Central memory CD8-positive, alpha-beta T cell (primary cell): Measurements from ENCODE around the gene NTRK3.

Source experiments
- ATAC-seq: fragments of 150-1000 bp; cut with Tn5 transposase; replicated peaks from 2 replicates; pipeline ENCODE4 v1.10.0; 2022; ENCODE audit warnings: mild to moderate bottlenecking, moderate FRiP score, moderate number of reproducible peaks; ENCODE audit not compliant: poor library complexity, severe bottlenecking; ENCODE audit errors: extremely low read depth
- DNase-seq, 2 donors: peaks; one replicate each; pipeline ENCODE4 v3.0.0; 2021; ENCODE audit warnings: low spot score in 2 of 2
- H3K27ac Mint-ChIP-seq: one replicate; pipeline ENCODE4 v1.8.0; 2022; ENCODE audit warnings: low read depth, mild to moderate bottlenecking, moderate library complexity, mixed read lengths
- H3K27me3 Mint-ChIP-seq: one replicate; pipeline ENCODE4 v1.8.0; 2022; ENCODE audit warnings: mixed read lengths
- H3K36me3 Mint-ChIP-seq: one replicate; pipeline ENCODE4 v1.8.0; 2022; ENCODE audit warnings: mild to moderate bottlenecking, moderate library complexity, mixed read lengths; ENCODE audit not compliant: insufficient read depth
- H3K4me1 Mint-ChIP-seq: one replicate; pipeline ENCODE4 v1.8.0; 2022; ENCODE audit warnings: mixed read lengths
- H3K4me3 Mint-ChIP-seq: one replicate; pipeline ENCODE4 v1.8.0; 2022; ENCODE audit warnings: mild to moderate bottlenecking, moderate library complexity, mixed read lengths
- H3K9me3 Mint-ChIP-seq: one replicate; pipeline ENCODE4 v1.8.0; 2022; ENCODE audit warnings: mixed read lengths

NTRK3 gene

GRCh38 chr15:88066636-88067330 lies 189.8 kb downstream of the NTRK3 start:
- no peak overlapping the region for H3K27ac Mint-ChIP-seq
- H3K9me3 Mint-ChIP-seq = no peaks in the 10 kb centered on the region
- ATAC-seq (no peak), DNase-seq (no peak)
- H3K4me3 Mint-ChIP-seq = no peak overlapping the region
- no peaks in the 10 kb centered on the region for H3K36me3 Mint-ChIP-seq
- no peaks in the 10 kb centered on the region for H3K27me3 Mint-ChIP-seq
- no peaks in the 10 kb centered on the region for H3K4me1 Mint-ChIP-seq

- no peaks in the 10 kb centered on the region for H3K27me3 Mint-ChIP-seq
- no peaks in the 10 kb centered on the region for H3K9me3 Mint-ChIP-seq
- H3K27ac Mint-ChIP-seq = no peak overlapping the region
- H3K4me3 Mint-ChIP-seq = no peak overlapping the region
- peaks cover 2% of the 10 kb centered on the region for H3K36me3 Mint-ChIP-seq
- ATAC-seq (no peak), DNase-seq (no peak)
- H3K4me1 Mint-ChIP-seq = no peaks in the 10 kb centered on the region
These were observed 195.1 kb downstream of the NTRK3 start for GRCh38 chr15:88061452-88061851.

- no peak overlapping the region for H3K4me3 Mint-ChIP-seq
- no peaks in the 10 kb centered on the region for H3K27me3 Mint-ChIP-seq
- peaks cover 2% of the 10 kb centered on the region for H3K36me3 Mint-ChIP-seq
- H3K9me3 Mint-ChIP-seq = no peaks in the 10 kb centered on the region
- DNase-seq (no peak), ATAC-seq (no peak)
- no peaks in the 10 kb centered on the region for H3K4me1 Mint-ChIP-seq
- no peak overlapping the region for H3K27ac Mint-ChIP-seq
These were observed 196.2 kb downstream of the NTRK3 start for GRCh38 chr15:88060383-88060782.

- Mint-ChIP-seq H3K27me3 (no peaks in the 10 kb centered on the region), H3K4me3 (no peak overlapping the region), H3K9me3 (no peaks in the 10 kb centered on the region), H3K36me3 (peaks cover 2% of the 10 kb centered on the region), H3K4me1 (no peaks in the 10 kb centered on the region), H3K27ac (no peak overlapping the region)
- DNase-seq (no peak), ATAC-seq (no peak)
These were observed 198.7 kb downstream of the NTRK3 start for GRCh38 chr15:88057836-88058235.

GRCh38 chr15:88049506-88049905 lies 207.0 kb downstream of the NTRK3 start:
- no peaks in the 10 kb centered on the region for H3K36me3 Mint-ChIP-seq
- no peaks in the 10 kb centered on the region for H3K9me3 Mint-ChIP-seq
- no peaks in the 10 kb centered on the region for H3K4me1 Mint-ChIP-seq
- H3K27me3 Mint-ChIP-seq = peaks cover 10% of the 10 kb centered on the region
- ATAC-seq (no peak), DNase-seq (no peak)
- H3K27ac Mint-ChIP-seq = no peak overlapping the region
- no peak overlapping the region for H3K4me3 Mint-ChIP-seq

GRCh38 chr15:88048755-88049154 lies 207.8 kb downstream of the NTRK3 start:
- Mint-ChIP-seq H3K36me3 (no peaks in the 10 kb centered on the region), H3K4me1 (no peaks in the 10 kb centered on the region), H3K9me3 (no peaks in the 10 kb centered on the region), H3K27me3 (peaks cover 10% of the 10 kb centered on the region), H3K27ac (no peak overlapping the region), H3K4me3 (no peak overlapping the region)
- ATAC-seq = no peak
- no peak for DNase-seq

GRCh38 chr15:88048237-88048636 lies 208.3 kb downstream of the NTRK3 start:
- Mint-ChIP-seq H3K27me3 (peaks cover 10% of the 10 kb centered on the region), H3K9me3 (no peaks in the 10 kb centered on the region)
- no peak for ATAC-seq

GRCh38 chr15:88046576-88047129 lies 209.9 kb downstream of the NTRK3 start:
- ATAC-seq (no peak), DNase-seq (no peak)
- Mint-ChIP-seq H3K36me3 (no peaks in the 10 kb centered on the region), H3K27ac (no peak overlapping the region), H3K4me3 (no peak overlapping the region), H3K9me3 (no peaks in the 10 kb centered on the region), H3K27me3 (peaks cover 10% of the 10 kb centered on the region), H3K4me1 (no peaks in the 10 kb centered on the region)

More at GRCh38 chr15:88048237-88048636, 208.3 kb downstream of the NTRK3 start:
- Mint-ChIP-seq H3K27ac (no peak overlapping the region), H3K4me1 (no peaks in the 10 kb centered on the region), H3K4me3 (no peak overlapping the region), H3K36me3 (no peaks in the 10 kb centered on the region)
- DNase-seq = no peak

GRCh38 chr15:88043396-88043795 lies 213.1 kb downstream of the NTRK3 start:
- Mint-ChIP-seq H3K9me3 (no peaks in the 10 kb centered on the region), H3K4me1 (no peaks in the 10 kb centered on the region), H3K36me3 (no peaks in the 10 kb centered on the region), H3K4me3 (no peak overlapping the region), H3K27me3 (no peaks in the 10 kb centered on the region), H3K27ac (no peak overlapping the region)
- ATAC-seq (no peak), DNase-seq (no peak)

GRCh38 chr15:88042047-88042446 lies 214.5 kb downstream of the NTRK3 start:
- no peak overlapping the region for H3K4me3 Mint-ChIP-seq
- H3K9me3 Mint-ChIP-seq = no peaks in the 10 kb centered on the region
- H3K27ac Mint-ChIP-seq = no peak overlapping the region
- H3K27me3 Mint-ChIP-seq = peaks cover 5% of the 10 kb centered on the region
- DNase-seq (no peak), ATAC-seq (no peak)
- no peaks in the 10 kb centered on the region for H3K4me1 Mint-ChIP-seq
- no peaks in the 10 kb centered on the region for H3K36me3 Mint-ChIP-seq

- Mint-ChIP-seq H3K27ac (no peak overlapping the region), H3K9me3 (no peaks in the 10 kb centered on the region), H3K36me3 (no peaks in the 10 kb centered on the region), H3K27me3 (peaks cover 20% of the 10 kb centered on the region), H3K4me3 (no peak overlapping the region), H3K4me1 (no peaks in the 10 kb centered on the region)
- DNase-seq = no peak
- ATAC-seq = no peak
These were observed 216.0 kb downstream of the NTRK3 start for GRCh38 chr15:88040516-88040915.

- Mint-ChIP-seq H3K4me1 (no peaks in the 10 kb centered on the region), H3K36me3 (no peaks in the 10 kb centered on the region), H3K27me3 (peaks cover 27% of the 10 kb centered on the region), H3K27ac (no peak overlapping the region), H3K9me3 (no peaks in the 10 kb centered on the region), H3K4me3 (no peak overlapping the region)
- DNase-seq (no peak), ATAC-seq (no peak)
These were observed 218.3 kb downstream of the NTRK3 start for GRCh38 chr15:88038261-88038660.

GRCh38 chr15:88036154-88036839 lies 220.2 kb downstream of the NTRK3 start:
- no peaks in the 10 kb centered on the region for H3K4me1 Mint-ChIP-seq
- no peak for ATAC-seq
- H3K9me3 Mint-ChIP-seq = no peaks in the 10 kb centered on the region
- H3K4me3 Mint-ChIP-seq = no peak overlapping the region
- no peak for DNase-seq
- H3K36me3 Mint-ChIP-seq = no peaks in the 10 kb centered on the region
- peaks cover 27% of the 10 kb centered on the region for H3K27me3 Mint-ChIP-seq
- no peak overlapping the region for H3K27ac Mint-ChIP-seq
